ENCODE data around the gene CACNA1H. TPM values are rescaled to one million over a fixed set of nuclear protein-coding genes. Genes with fewer than 3 reads are reported as not detected.
"Not testable (repeated sequence)": the region's sequence is repeated elsewhere in the genome, so short reads cannot be mapped to it uniquely, and the experiment has no call there.

CACNA1H gene
- polyA plus RNA-seq, 10 donors, result 30.7 to 52.0 (median 36.2) TPM

GRCh38 chr16:1172651-1173050 lies 19.7 kb downstream of the CACNA1H start:
- no peak for DNase-seq

GRCh38 chr16:1173788-1174451 lies 21.0 kb downstream of the CACNA1H start:
- no peak for DNase-seq

- DNase-seq, result no peak
Measured at GRCh38 chr16:1174477-1175357, 21.8 kb downstream of the CACNA1H start.

- no peak for DNase-seq
Measured at GRCh38 chr16:1175566-1176279, 22.8 kb downstream of the CACNA1H start.

- no peak for DNase-seq
Measured at GRCh38 chr16:1176280-1176897, 23.5 kb downstream of the CACNA1H start.

GRCh38 chr16:1177053-1177452 lies 24.1 kb downstream of the CACNA1H start:
- no peak for DNase-seq

GRCh38 chr16:1177750-1178149 lies 24.8 kb downstream of the CACNA1H start:
- DNase-seq, result no peak

GRCh38 chr16:1178295-1178910 lies 25.5 kb downstream of the CACNA1H start:
- DNase-seq, result no peak

- DNase-seq, result peak; percentile 46 to 57 (median 52)
Measured at GRCh38 chr16:1180549-1181403, 27.9 kb downstream of the CACNA1H start.

GRCh38 chr16:1181404-1182315 lies 28.8 kb downstream of the CACNA1H start:
- no peak for DNase-seq

GRCh38 chr16:1182316-1182671 lies 29.4 kb downstream of the CACNA1H start:
- peak in 2 of 3 donors; percentile 39 to 50 for DNase-seq

- DNase-seq, result peak in 2 of 3 donors; percentile 14 to 49
Measured at GRCh38 chr16:1182950-1183907, 30.3 kb downstream of the CACNA1H start.

- no peak for DNase-seq
Measured at GRCh38 chr16:1184156-1184868, 31.4 kb downstream of the CACNA1H start.

GRCh38 chr16:1184980-1185379 lies 32.1 kb downstream of the CACNA1H start:
- DNase-seq, result no peak

- DNase-seq, result not testable (repeated sequence)
Measured at GRCh38 chr16:1185460-1186207, 32.7 kb downstream of the CACNA1H start.

- peak; percentile 34 to 70 (median 44) for DNase-seq
Measured at GRCh38 chr16:1188432-1189189, 35.7 kb downstream of the CACNA1H start.
